ENCODE results near the gene CRTAP.

The CRTAP gene

GRCh38 chr3:33187368-33187634, 73.5 kb downstream of the CRTAP start:
- TF ChIP-seq CTCF (IDR thresholded peaks at IDR 0.05; ENCODE audit: borderline replicate concordance, control extremely low read depth, extremely low read depth, insufficient read depth, missing control alignments) = no peak
- no peak for DNase-seq (ENCODE audit: low spot score)
- in situ Hi-C loops (cut with MboI; ENCODE audit: low sequenced_read_pairs, unreplicated experiment) = no loop called here

GRCh38 chr3:33194303-33194702, 80.5 kb downstream of the CRTAP start:
- in situ Hi-C loops (cut with MboI; ENCODE audit: low sequenced_read_pairs, unreplicated experiment) = no loop called here
- DNase-seq (ENCODE audit: low spot score) = no peak
- no peak for TF ChIP-seq CTCF (IDR thresholded peaks at IDR 0.05; ENCODE audit: borderline replicate concordance, control extremely low read depth, extremely low read depth, insufficient read depth, missing control alignments)

GRCh38 chr3:33196538-33196937, 82.7 kb downstream of the CRTAP start:
- TF ChIP-seq CTCF (IDR thresholded peaks at IDR 0.05; ENCODE audit: borderline replicate concordance, control extremely low read depth, extremely low read depth, insufficient read depth, missing control alignments) = no peak
- in situ Hi-C loops (cut with MboI; ENCODE audit: low sequenced_read_pairs, unreplicated experiment) = no loop called here
- DNase-seq (ENCODE audit: low spot score) = no peak
